ENCODE data around the gene ME3.

ME3 gene

GRCh38 chr11:86482692-86483091 is 189.7 kb downstream of the ME3 start:
- no peak for TF ChIP-seq CTCF (conservative IDR thresholded peaks at IDR 0.05)
- no peak overlapping the region for H3K27ac ChIP-seq

GRCh38 chr11:86481399-86481798 is 191.0 kb downstream of the ME3 start:
- no peak overlapping the region for H3K27ac ChIP-seq

GRCh38 chr11:86478348-86478747 is 194.1 kb downstream of the ME3 start:
- H3K27ac ChIP-seq: no peak overlapping the region
- TF ChIP-seq CTCF (conservative IDR thresholded peaks at IDR 0.05): no peak

More at GRCh38 chr11:86481399-86481798, 191.0 kb downstream of the ME3 start:
- TF ChIP-seq CTCF (conservative IDR thresholded peaks at IDR 0.05): no peak

GRCh38 chr11:86477495-86478155 is 194.8 kb downstream of the ME3 start:
- no peak for TF ChIP-seq CTCF (conservative IDR thresholded peaks at IDR 0.05)
- no peak overlapping the region for H3K27ac ChIP-seq

GRCh38 chr11:86476109-86476861 is 196.1 kb downstream of the ME3 start:
- no peak overlapping the region for H3K27ac ChIP-seq
- TF ChIP-seq CTCF (conservative IDR thresholded peaks at IDR 0.05): no peak

- no peak overlapping the region for H3K27ac ChIP-seq
- TF ChIP-seq CTCF (conservative IDR thresholded peaks at IDR 0.05): no peak
Measured at GRCh38 chr11:86475027-86475426, 197.4 kb downstream of the ME3 start.

GRCh38 chr11:86473991-86474833 is 198.2 kb downstream of the ME3 start:
- H3K27ac ChIP-seq: no peak overlapping the region
- TF ChIP-seq CTCF (conservative IDR thresholded peaks at IDR 0.05): no peak

Data from VCaP (cell line).